HG03571 (cell line): Measurements from ENCODE around the gene HSD11B1L.

Source experiments
- ATAC-seq: cut with Tn5 transposase; IDR thresholded peaks from one replicate; pipeline ENCODE4 v1.9.1; 2021; ENCODE audit not compliant: unreplicated experiment

The HSD11B1L gene, protein sequence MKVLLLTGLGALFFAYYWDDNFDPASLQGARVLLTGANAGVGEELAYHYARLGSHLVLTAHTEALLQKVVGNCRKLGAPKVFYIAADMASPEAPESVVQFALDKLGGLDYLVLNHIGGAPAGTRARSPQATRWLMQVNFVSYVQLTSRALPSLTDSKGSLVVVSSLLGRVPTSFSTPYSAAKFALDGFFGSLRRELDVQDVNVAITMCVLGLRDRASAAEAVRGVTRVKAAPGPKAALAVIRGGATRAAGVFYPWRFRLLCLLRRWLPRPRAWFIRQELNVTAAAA

DNA sequence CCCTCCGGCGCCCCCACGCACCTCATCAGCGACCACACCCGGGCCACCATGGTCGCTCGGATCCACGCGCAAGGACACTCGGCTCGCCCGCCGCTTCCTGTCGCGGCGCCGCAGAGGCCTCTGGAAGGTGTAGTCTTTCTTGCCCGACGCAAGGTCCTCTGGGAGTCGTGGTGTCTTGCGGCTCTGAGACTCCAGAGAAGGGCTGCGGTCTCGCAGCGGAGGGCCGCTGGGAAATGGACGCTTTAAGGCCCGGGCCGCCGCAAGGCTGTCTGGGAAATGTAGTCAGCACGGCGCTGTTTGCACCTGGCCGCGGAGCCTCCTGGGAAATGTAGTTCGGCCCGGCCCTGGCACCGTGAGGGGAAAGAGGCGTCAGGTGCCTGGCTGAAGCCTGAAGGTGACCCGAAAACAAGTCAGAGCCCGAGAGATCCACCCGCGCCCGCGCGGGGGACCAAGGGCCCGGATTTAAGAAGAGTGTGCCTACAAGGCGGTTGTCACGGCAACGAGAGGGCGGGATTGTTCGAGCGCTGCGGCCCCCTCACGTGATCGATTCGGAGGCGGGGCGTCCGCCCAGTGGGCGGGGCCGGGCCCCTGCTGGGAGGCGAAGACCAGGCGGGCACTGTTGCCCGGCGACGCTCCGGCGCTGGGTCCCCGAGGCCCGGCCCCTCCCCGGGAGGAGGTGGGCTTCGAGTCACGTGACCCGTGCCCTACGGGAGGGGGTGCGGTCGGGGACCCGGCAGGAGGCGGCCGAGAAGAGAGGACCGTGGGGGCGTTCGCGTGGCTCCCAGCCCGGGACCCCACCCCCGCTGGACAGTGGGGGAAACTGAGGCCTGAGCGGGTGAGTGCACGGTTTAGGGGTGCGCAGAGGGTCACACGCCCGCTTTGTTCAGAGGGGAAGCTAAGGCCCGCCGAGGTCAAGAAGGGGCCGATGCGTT, at the start of gene HSD11B1L, which contains the start of gene MICOS13:
TSS of gene HSD11B1L (plus strand) at position 591 of the 932 bp plus-strand sequence. CDS start 3,806 bp downstream, outside the sequence.
TSS of gene MICOS13 (minus strand) at position 80 of the 932 bp plus-strand sequence. CDS start at position 50, 30 bp downstream.
- ATAC-seq = peak; percentile 80

- no peak for ATAC-seq
Observed at GRCh38 chr19:5631567-5632240, 49.1 kb upstream of the HSD11B1L start.

- ATAC-seq = no peak
Observed at GRCh38 chr19:5632241-5632612, 48.6 kb upstream of the HSD11B1L start.

- no peak for ATAC-seq
Observed at GRCh38 chr19:5632657-5633056, 48.2 kb upstream of the HSD11B1L start.

GRCh38 chr19:5635427-5635826, 45.4 kb upstream of the HSD11B1L start:
- no peak for ATAC-seq

- ATAC-seq = no peak
Observed at GRCh38 chr19:5637971-5638370, 42.9 kb upstream of the HSD11B1L start.

GRCh38 chr19:5641171-5641570, 39.7 kb upstream of the HSD11B1L start:
- ATAC-seq = no peak

DNA sequence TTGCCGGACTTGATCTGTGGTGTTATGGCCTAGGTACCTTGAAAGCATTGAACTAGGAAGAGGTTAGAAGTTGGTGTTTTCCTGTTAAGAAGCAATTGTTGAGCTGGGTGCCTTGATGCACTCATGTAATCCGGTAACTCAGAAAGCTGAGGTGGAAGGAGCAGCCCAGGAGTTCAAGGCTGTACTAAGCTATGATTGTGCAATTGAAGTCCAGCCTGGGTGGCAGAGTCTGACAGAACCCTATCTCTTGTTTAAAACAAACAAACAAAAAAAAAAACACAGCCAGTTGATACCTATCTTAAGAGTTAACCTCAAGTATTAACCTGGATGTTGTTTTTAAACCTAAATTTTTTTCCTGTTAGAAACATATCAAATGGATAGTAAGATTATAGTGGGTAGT, 38.6 kb upstream of the HSD11B1L start:
- no peak for ATAC-seq

GRCh38 chr19:5643060-5643459, 37.8 kb upstream of the HSD11B1L start:
- no peak for ATAC-seq

DNA sequence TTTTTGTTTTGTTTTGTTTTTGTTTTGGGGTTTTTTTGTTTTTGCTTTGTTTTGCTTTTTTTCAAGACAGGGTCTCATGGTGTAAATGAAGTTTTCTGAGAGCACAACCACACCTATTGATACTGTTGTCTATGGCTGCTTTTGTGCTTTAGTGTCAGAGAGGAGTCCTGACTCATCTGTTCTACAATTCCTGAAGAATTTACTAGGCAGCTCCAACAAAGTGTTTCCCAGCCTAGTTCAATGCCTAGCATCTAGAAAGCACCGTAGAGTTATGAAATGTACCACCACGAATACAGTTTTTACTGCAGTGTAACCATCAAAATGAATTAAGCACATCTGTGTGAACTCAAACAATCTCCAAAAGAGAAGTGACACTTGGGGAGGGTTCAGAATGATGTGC, 36.8 kb upstream of the HSD11B1L start:
- ATAC-seq = no peak

DNA sequence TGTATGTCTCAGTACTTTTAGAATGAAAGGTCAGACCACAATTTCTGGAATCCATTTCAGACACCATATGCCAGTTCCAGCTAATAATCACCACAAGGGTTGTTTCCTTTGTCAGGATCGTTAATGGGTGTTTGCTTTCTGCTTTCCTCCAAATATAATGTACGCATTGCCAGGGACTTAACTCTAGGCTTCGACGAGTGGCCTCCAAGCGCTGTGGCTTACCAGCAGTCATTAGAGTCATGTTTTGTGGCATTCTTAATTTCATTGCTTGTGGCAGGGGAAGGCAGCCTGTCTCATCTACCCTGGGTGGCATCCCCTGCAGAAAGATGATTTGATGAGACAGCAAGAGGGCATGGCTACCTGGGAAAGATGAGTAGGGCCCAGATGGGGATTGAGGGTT, 35.4 kb upstream of the HSD11B1L start:
- no peak for ATAC-seq

DNA sequence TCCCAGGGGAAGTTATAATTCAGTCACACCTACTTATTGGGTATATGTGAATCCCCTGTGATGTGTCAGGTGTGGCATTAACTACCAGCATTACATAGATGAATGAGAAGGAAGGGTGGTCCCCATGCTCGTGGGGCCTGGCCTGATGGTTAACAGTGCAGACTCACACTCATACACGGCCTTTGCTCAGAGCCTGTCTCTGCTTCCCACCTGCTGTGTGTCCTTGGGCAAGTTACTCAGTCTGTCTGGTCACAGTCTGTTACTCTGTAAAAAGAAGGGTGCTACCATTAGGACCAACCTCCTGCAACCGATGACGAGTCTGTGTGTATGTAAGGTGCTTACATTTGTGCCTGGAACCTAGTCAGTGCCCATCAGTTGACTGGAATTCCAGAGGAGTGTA, 34.1 kb upstream of the HSD11B1L start:
- no peak for ATAC-seq

DNA sequence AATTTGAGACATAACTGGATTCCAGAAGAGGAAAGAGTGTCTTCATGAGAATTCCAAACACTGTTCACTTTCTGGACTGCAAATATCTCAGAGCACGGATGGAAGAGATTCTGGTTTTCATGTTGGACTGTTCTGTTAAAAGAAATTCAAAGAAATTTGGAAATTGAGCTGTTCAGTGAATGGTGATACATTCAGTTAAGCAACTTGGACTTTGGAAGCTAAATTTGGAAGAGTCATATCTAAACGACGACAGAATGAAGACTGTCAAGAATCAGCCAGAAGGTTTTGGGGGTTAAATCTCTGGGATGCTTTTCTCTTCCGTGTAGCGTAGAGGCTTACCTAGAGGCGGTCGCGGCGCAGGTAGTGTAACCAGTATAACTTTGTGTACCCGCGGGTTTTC, 32.4 kb upstream of the HSD11B1L start:
- ATAC-seq = no peak

- ATAC-seq = no peak
Observed at GRCh38 chr19:5651361-5651760, 29.5 kb upstream of the HSD11B1L start.

DNA sequence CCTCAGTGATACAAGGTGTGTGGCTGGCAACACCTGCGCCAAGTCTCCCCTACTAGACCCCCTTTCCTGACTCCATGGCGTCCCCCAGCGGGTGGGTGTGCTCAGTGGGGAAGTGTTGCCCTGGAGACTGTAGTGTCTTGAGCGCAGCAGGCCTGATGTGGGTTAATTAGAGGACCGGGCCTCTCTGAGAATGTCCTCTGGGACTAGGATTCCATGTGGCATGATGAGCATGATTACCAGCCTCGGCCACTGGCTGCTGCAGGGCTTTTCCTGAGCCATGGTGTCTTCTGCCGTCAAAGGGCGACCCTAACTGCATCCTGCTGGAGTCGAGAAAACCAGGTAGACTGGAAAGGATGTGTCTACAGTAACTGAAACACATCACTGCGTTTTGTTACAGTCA, 28.6 kb upstream of the HSD11B1L start:
- ATAC-seq = no peak

- no peak for ATAC-seq
Observed at GRCh38 chr19:5654931-5655330, 25.9 kb upstream of the HSD11B1L start.

DNA sequence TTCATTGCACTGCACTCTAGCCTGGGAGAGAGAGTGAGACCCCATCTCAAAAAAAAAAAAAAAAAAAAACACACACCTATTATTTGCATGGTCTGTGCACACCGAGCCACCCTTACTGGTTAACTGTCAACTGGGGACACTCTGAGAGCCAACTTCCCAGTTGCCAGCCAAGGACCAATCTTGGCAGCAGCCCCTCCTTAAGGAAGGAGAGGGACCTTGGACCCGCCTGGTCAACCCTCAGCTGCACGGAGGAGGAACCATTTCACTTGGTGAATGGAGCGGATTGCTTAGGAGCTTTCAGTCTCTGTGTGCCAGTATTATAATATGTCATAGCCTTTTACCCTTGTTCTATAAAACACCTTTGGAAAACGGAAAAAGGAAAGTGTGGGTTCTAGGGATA, 25.4 kb upstream of the HSD11B1L start:
- no peak for ATAC-seq

- ATAC-seq = no peak
Observed at GRCh38 chr19:5661483-5661882, 19.3 kb upstream of the HSD11B1L start.

GRCh38 chr19:5663904-5664303, 16.9 kb upstream of the HSD11B1L start:
- ATAC-seq = no peak

DNA sequence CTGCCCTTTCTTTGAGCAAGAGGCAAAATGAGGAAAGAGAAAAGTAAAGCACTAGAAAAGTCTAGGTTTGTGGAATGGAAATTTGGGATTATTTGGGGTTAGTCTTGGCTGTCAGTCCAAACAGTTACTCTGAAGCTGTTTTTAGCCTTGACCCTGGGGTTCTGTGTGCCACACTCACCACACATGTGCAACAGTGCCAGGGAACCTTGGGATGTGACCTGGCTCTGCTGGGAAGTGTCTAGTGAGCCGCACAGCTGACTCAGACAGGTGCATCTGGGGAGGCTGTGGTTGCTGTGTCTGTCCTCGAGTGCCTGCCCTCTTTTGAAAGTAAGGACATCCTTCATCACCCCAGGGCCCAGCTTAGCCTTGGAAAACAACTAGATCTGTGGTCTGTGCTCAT, 16.3 kb upstream of the HSD11B1L start:
- no peak for ATAC-seq

- no peak for ATAC-seq
Observed at GRCh38 chr19:5665781-5666513, 14.9 kb upstream of the HSD11B1L start.
